Measurements from ENCODE around the gene AOPEP. TPM values are rescaled to one million over a fixed set of nuclear protein-coding genes. Genes with fewer than 3 reads are reported as not detected.

Gene AOPEP
- total and polyA plus RNA-seq, 2 of the 13 experiments (the other 11 are each of a cell fraction or from before 2014, with no cell fraction given) = 22.2 to 41.6 TPM

- H3K4me1 ChIP-seq (ENCODE audit: insufficient read depth, low read length) = peaks cover 31% of the 10 kb centered on the region
- H3K9me3 ChIP-seq (ENCODE audit: low read length) = no peaks in the 10 kb centered on the region
- ATAC-seq = no peak
- H4K20me1 ChIP-seq (ENCODE audit: insufficient read depth, low read length) = no peaks in the 10 kb centered on the region
- no peak overlapping the region for H2AFZ ChIP-seq (ENCODE audit: low read length)
- in situ Hi-C loops (cut with HindIII; ENCODE audit: extremely low pct_ligation_motif_present, low pct_unique_long_range_greater_than_20kb) = no loop called here
- intact Hi-C loops (cut with micrococcal nuclease; ENCODE audit: unreplicated experiment) = no loop called here
- H3K27ac ChIP-seq (ENCODE audit: extremely low read length, insufficient read depth, low read length) = no peak overlapping the region
- POLR2A ChIA-PET = no interaction called here
- FAIRE-seq = no peak
- BruUV-seq (replicated peaks) = no TSS peak
- no peaks in the 10 kb centered on the region for H3K27me3 ChIP-seq (ENCODE audit: control insufficient read depth in 1 of 2, insufficient read depth in 2 of 2, low read length in 2 of 2)
- no peak for DNase-seq (ENCODE audit: low spot score)
- no peak overlapping the region for H3K4me2 ChIP-seq (ENCODE audit: low read depth, low read length)
- TF ChIP-seq SPEN (CRISPR knock-in tag; IDR thresholded peaks at IDR 0.05; ENCODE audit: low read depth) = no peak
- TF ChIP-seq ZNF282 (IDR thresholded peaks at IDR 0.05; ENCODE audit: partially characterized antibody) = no peak
- no peak for TF ChIP-seq ZBTB38 (CRISPR knock-in tag; IDR thresholded peaks at IDR 0.05)
- no peak for TF ChIP-seq STAG1 (CRISPR knock-in tag; IDR thresholded peaks at IDR 0.05)
- TF ChIP-seq SMC3 (IDR thresholded peaks at IDR 0.05; ENCODE audit: low read length) = no peak
- TF ChIP-seq RXRA (CRISPR knock-in tag; IDR thresholded peaks at IDR 0.05) = no peak
- no peak for TF ChIP-seq PATZ1 (CRISPR knock-in tag; IDR thresholded peaks at IDR 0.05)
- no peak for TF ChIP-seq REL (CRISPR knock-in tag; conservative IDR thresholded peaks at IDR 0.05)
- H3K4me3 ChIP-seq (replicated peaks in 1 of 3; ENCODE audit: insufficient read depth in 1 of 3, low read depth in 2 of 3, low read length in 3 of 3) = no peak overlapping the region
- no peaks in the 10 kb centered on the region for H3K79me2 ChIP-seq (ENCODE audit: insufficient read depth, low read length)
- WGBS (ENCODE audit: low lambda C conversion rate) = 93% methylated on average over 3 of the region's 3 CpGs
- CTCF ChIA-PET (ENCODE audit: low intra/inter-chr PET ratio, low total read pairs) = no interaction called here
- H3K36me3 ChIP-seq (replicated peaks in 1 of 2; ENCODE audit: control insufficient read depth in 1 of 2, insufficient read depth in 2 of 2, low read length in 2 of 2) = peaks cover 1 to 24% of the 10 kb centered on the region in 2 experiments
- no peak overlapping the region for H3K9ac ChIP-seq (ENCODE audit: insufficient read depth, low read depth, low read length)
Observed at GRCh38 chr9:94807556-94807955, 81.1 kb downstream of the AOPEP start.
